Measurements from ENCODE around the gene TMSB15A. TPM values are rescaled to one million over a fixed set of nuclear protein-coding genes. Genes with fewer than 3 reads are reported as not detected.
"Not testable (repeated sequence)": the region's sequence is repeated elsewhere in the genome, so short reads cannot be mapped to it uniquely, and the experiment has no call there.

The TMSB15A gene
- total and polyA plus RNA-seq, 7 experiments from 2014 or later, result 0.46 TPM; not detected in 6

DNA sequence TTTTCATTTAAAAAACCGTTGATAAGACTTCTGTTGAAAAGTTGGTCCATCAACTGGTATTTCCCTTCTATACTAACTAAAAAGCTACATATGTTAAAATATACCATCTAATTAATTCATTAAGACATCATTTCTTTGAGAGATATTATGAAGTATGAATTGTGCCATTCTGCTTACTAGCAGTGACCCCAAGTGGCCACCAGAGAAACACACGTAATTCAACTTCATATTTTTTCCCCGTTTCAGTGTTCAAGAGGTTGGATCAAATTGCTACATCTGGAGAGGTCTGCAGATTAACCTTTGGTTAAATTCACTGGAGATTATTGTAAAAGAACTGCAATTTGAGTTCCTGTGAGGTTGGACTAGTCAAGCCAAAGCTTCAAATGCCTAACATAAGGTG is 46.3 kb downstream of the TMSB15A start:
- H3K27ac Mint-ChIP-seq; H3K27me3 Mint-ChIP-seq; H3K4me1 Mint-ChIP-seq; H3K4me3 Mint-ChIP-seq; H3K27me3 ChIP-seq (ENCODE audit: control insufficient read depth in 2 of 2, insufficient read depth in 2 of 2, low read length in 2 of 2); intact Hi-C loops (cut with micrococcal nuclease); ATAC-seq; H3K27ac ChIP-seq (ENCODE audit: low read depth, low read length); POLR2A ChIA-PET; H3K4me1 ChIP-seq (ENCODE audit: control insufficient read depth in 2 of 2, insufficient read depth in 2 of 2, low read length in 2 of 2); H3K36me3 Mint-ChIP-seq; H3K9me3 ChIP-seq (ENCODE audit: control insufficient read depth in 2 of 3, low read length in 3 of 3); H3K4me3 ChIP-seq (ENCODE audit: low read length); DNase-seq; H3K9me3 Mint-ChIP-seq; H3K36me3 ChIP-seq (ENCODE audit: control insufficient read depth in 2 of 3, insufficient read depth in 3 of 3, low read length in 3 of 3); CTCF ChIA-PET: not testable (repeated sequence)

Other genes starting within 250 kb of the TMSB15A start
- not detected for gene NXF2B, start 76.7 kb downstream of the TMSB15A start, total RNA-seq
- not detected for gene NXF2B, start 76.7 kb downstream of the TMSB15A start, polyA plus RNA-seq
- not detected for gene TCP11X2, start 44.9 kb downstream of the TMSB15A start, total RNA-seq
- gene TCP11X2, start 44.9 kb downstream of the TMSB15A start, polyA plus RNA-seq, result not detected
- 10 to 100 TPM in 3 of 5 experiments, 1 to 10 TPM in 2; 8.2 to 13.1 (median 12.3) TPM for gene ARMCX5, start 82.8 kb upstream of the TMSB15A start, total RNA-seq
- gene ARMCX5, start 82.8 kb upstream of the TMSB15A start, polyA plus RNA-seq, result 10 to 100 TPM; 13.0 to 14.6 TPM
- 10 to 100 TPM in 4 of 5 experiments, under 1 TPM in 1; 0.77 to 76.7 (median 70.4) TPM for gene GPRASP1, start 134.7 kb upstream of the TMSB15A start, total RNA-seq
- gene GPRASP1, start 134.7 kb upstream of the TMSB15A start, polyA plus RNA-seq, result 10 to 100 TPM in 1 of 2 donors, 1 to 10 TPM in 1; 9.6 to 22.4 TPM
- gene GPRASP2, start 195.7 kb upstream of the TMSB15A start, total RNA-seq, result 1 to 10 TPM in 4 of 5 experiments, under 1 TPM in 1; 0.29 to 5.7 (median 2.1) TPM
- gene GPRASP2, start 195.7 kb upstream of the TMSB15A start, polyA plus RNA-seq, result 1 to 10 TPM; 4.4 to 9.3 TPM
- 1 to 10 TPM; 1.5 to 3.5 (median 1.9) TPM for gene GPRASP3, start 204.0 kb upstream of the TMSB15A start, total RNA-seq
- 1 to 10 TPM in 1 of 2 donors, under 1 TPM in 1; 0.39 to 1.4 TPM for gene GPRASP3, start 204.0 kb upstream of the TMSB15A start, polyA plus RNA-seq